K562 (cell line): Measurements from ENCODE around the gene UTP25. TPM values are rescaled to one million over a fixed set of nuclear protein-coding genes. Genes with fewer than 3 reads are reported as not detected.

Experiments
- BRD4 ChIP-seq: fragments of 200-600 bp; sonication (generic); IDR thresholded peaks from 2 replicates; pipeline ENCODE4 v1.6.1; 2017; ENCODE audit warnings: inconsistent platforms
- CBFA2T3 ChIP-seq: fragments of 450-650 bp; IDR thresholded peaks from 2 replicates; pipeline ENCODE4 v1.6.1; 2017
- CBFB ChIP-seq: sonication (generic); formaldehyde crosslinking; IDR thresholded peaks from 2 replicates; pipeline ENCODE4 v1.4.0; 2020; ENCODE audit warnings: mild to moderate bottlenecking, missing genetic modification reagents
- CBX1 ChIP-seq: sonication (generic); IDR thresholded peaks from 2 replicates; pipeline ENCODE4 v1.6.1; 2016; ENCODE audit warnings: antibody characterized with exemption, low read depth, mild to moderate bottlenecking
- CBX8 ChIP-seq: fragments of 200-600 bp; sonication (generic); IDR thresholded peaks from 2 replicates; pipeline ENCODE4 v1.6.1; 2012; ENCODE audit warnings: borderline replicate concordance, mixed run types, low read depth, mild to moderate bottlenecking, moderate library complexity, mixed read lengths, low read length, control low read depth, inconsistent platforms; ENCODE audit not compliant: poor library complexity, severe bottlenecking; ENCODE audit errors: extremely low read depth
- CEBPG ChIP-seq, 3 experiments: fragments of 200-800 bp in 1 of 3; sonication (Bioruptor generic) in 1 of 3; sonication (generic) in 1 of 3; formaldehyde crosslinking in 1 of 3; IDR thresholded peaks in 2 of 3; conservative IDR thresholded peaks in 1 of 3; 2 replicates each; pipeline versions ENCODE4 v1.6.1 to v1.8.0; 2016 to 2022; ENCODE audit warnings: missing compliant biosample characterization in 2 of 3, missing genetic modification characterization in 2 of 3, mild to moderate bottlenecking in 1 of 3, missing genetic modification reagents in 1 of 3
- CREB3 ChIP-seq: fragments of 450-650 bp; conservative IDR thresholded peaks from 2 replicates; pipeline ENCODE4 v1.6.1; 2016; ENCODE audit warnings: missing genetic modification characterization, low read depth, mild to moderate bottlenecking, missing compliant biosample characterization, moderate library complexity
- EGR1 ChIP-seq: fragments of 450-650 bp; conservative IDR thresholded peaks from 2 replicates; pipeline ENCODE4 v1.6.1; 2017; ENCODE audit warnings: mild to moderate bottlenecking
- EP300 ChIP-seq: IDR thresholded peaks from 2 replicates; pipeline ENCODE4 v1.6.1; 2012; ENCODE audit warnings: low read length, improper control_type of control experiment
- GTF2A2 ChIP-seq: IDR thresholded peaks from 2 replicates; pipeline ENCODE4 v1.6.1; 2016; ENCODE audit warnings: mild to moderate bottlenecking, missing genetic modification characterization, missing compliant biosample characterization
- HDAC2 ChIP-seq: fragments of 450-650 bp; IDR thresholded peaks from 2 replicates; pipeline ENCODE4 v1.6.1; 2016; ENCODE audit warnings: mild to moderate bottlenecking
- HMBOX1 ChIP-seq: sonication (generic); IDR thresholded peaks from 2 replicates; pipeline ENCODE4 v1.6.1; 2016
- KLF13 ChIP-seq: fragments of 450-650 bp; IDR thresholded peaks from 2 replicates; pipeline ENCODE4 v1.6.1; 2016; ENCODE audit warnings: missing genetic modification characterization, low read depth, mild to moderate bottlenecking, missing compliant biosample characterization, moderate library complexity, borderline replicate concordance
- MEF2A ChIP-seq: IDR thresholded peaks from 2 replicates; pipeline ENCODE4 v1.6.1; 2011; ENCODE audit warnings: low read depth, mild to moderate bottlenecking, low read length, moderate library complexity; ENCODE audit not compliant: control insufficient read depth
- OTX1 ChIP-seq: fragments of 450-650 bp; formaldehyde crosslinking; IDR thresholded peaks from 2 replicates; pipeline ENCODE4 v1.4.0; 2022; ENCODE audit warnings: mild to moderate bottlenecking
- TCF3 ChIP-seq: sonication (generic); formaldehyde crosslinking; IDR thresholded peaks from 2 replicates; pipeline ENCODE4 v1.4.0; 2020; ENCODE audit warnings: mild to moderate bottlenecking, missing genetic modification reagents
- VEZF1 ChIP-seq: fragments of 200-800 bp; sonication (Bioruptor generic); IDR thresholded peaks from 2 replicates; pipeline ENCODE4 v1.6.1; 2017; ENCODE audit warnings: missing genetic modification characterization, missing compliant biosample characterization
- ZNF449 ChIP-seq: fragments of 250-450 bp; sonication (Bioruptor Pico); IDR thresholded peaks from 2 replicates; pipeline ENCODE4 v1.8.0; 2022; ENCODE audit warnings: moderate library complexity, mild to moderate bottlenecking, inconsistent platforms
- ZNF507 ChIP-seq: conservative IDR thresholded peaks from 2 replicates; pipeline ENCODE4 v1.6.1; 2017; ENCODE audit warnings: missing genetic modification characterization, missing compliant biosample characterization
- ZNF778 ChIP-seq: fragments of 450-650 bp; formaldehyde crosslinking; IDR thresholded peaks from 2 replicates; pipeline ENCODE4 v1.4.0; 2020; ENCODE audit warnings: mild to moderate bottlenecking, moderate library complexity
- polyA plus RNA-seq, 8 experiments: library from polyadenylated mRNA; depleted of rRNA in 4 of 8; stranded (reverse) in 5 of 8; unstranded in 3 of 8; fragments of >200 nt; fragmentation: Nextera tagmentation in 2 of 8; fragmentation: Illumina TruSeq in 1 of 8; extraction: Ambion mirVana in 2 of 8; extraction: Trizol in 1 of 8; gene quantifications; 2 replicates each; pipeline versions ENCODE4 v1.2.1 to v1.2.3, GENCODE V29; 2011 to 2014; ENCODE audit warnings: inconsistent platforms in 1 of 8, missing spikeins in 1 of 8
- total RNA-seq, 7 experiments: library from RNA; depleted of rRNA in 6 of 7; stranded (reverse); fragments of >200 nt in 6 of 7; fragmentation: Illumina TruSeq in 2 of 7; extraction: Trizol in 2 of 7; gene quantifications; 2 replicates each; pipeline versions ENCODE4 v1.2.1 to v1.2.3, GENCODE V29; 2011 to 2021; ENCODE audit warnings: low replicate concordance in 1 of 7

UTP25 gene
- total and polyA plus RNA-seq, 9 of the 15 experiments (the other 6 are each of a cell fraction or from before 2014, with no cell fraction given) = 5.7 to 17.6 (median 12.0) TPM

- peak; percentile 54; the same call in 1 of the 2 replicates for TF ChIP-seq HMBOX1
- no peak for TF ChIP-seq CBFB (CRISPR knock-in tag)
- TF ChIP-seq GTF2A2 (tag) = no peak
- peak; percentile 44; the same call in 1 of the 2 replicates for TF ChIP-seq VEZF1 (CRISPR knock-in tag)
- TF ChIP-seq CBFA2T3 = peak; percentile 67
- TF ChIP-seq CBX1 = peak; percentile 59; the same call in 1 of the 2 replicates
- TF ChIP-seq EGR1 = no peak
- TF ChIP-seq ZNF778 (CRISPR knock-in tag) = no peak
- no peak for TF ChIP-seq CBX8
- TF ChIP-seq OTX1 (CRISPR knock-in tag) = 0 out of 2 replicates have a peak, but pooled peaks have one; percentile 28
- TF ChIP-seq EP300 = peak; percentile 31; the same call in 1 of the 2 replicates
- no peak for TF ChIP-seq CREB3
- TF ChIP-seq TCF3 (CRISPR knock-in tag) = peak; percentile 41; the same call in 1 of the 2 replicates
- TF ChIP-seq KLF13 (tag) = no peak
- TF ChIP-seq MEF2A = peak; percentile 90
- TF ChIP-seq BRD4 = no peak
- TF ChIP-seq ZNF449 (CRISPR knock-in tag) = no peak
- no peak for TF ChIP-seq CEBPG (CRISPR knock-in tag; IDR thresholded peaks at IDR 0.05)
- 0 out of 4 replicates have a peak, but pooled peaks have one; percentile 17 to 26 for TF ChIP-seq CEBPG (tag; conservative IDR thresholded peaks at IDR 0.05 in 1 of 2, IDR thresholded peaks at IDR 0.05 in 1 of 2)
- peak; percentile 65; the same call in 1 of the 2 replicates for TF ChIP-seq HDAC2
- TF ChIP-seq ZNF507 (tag) = no peak
These were observed 19.7 kb upstream of the UTP25 start (continued) for GRCh38 chr1:209808059-209808581.
